C4-2B (cell line): Measurements from ENCODE around the gene ETNK2.

Source experiments
- H3K27ac ChIP-seq: fragments of 450-650 bp; 2 replicates; pipeline ENCODE4 v1.5.1; 2017
- ZFX ChIP-seq: fragments of 450-650 bp; IDR thresholded peaks from 2 replicates; pipeline ENCODE4 v1.6.1; 2017
- TF ChIP-seq, protein P1 (sequence below): fragments of 450-650 bp; conservative IDR thresholded peaks from 2 replicates; pipeline ENCODE4 v1.5.1; 2017; ENCODE audit warnings: mild to moderate bottlenecking

The ETNK2 gene

DNA sequence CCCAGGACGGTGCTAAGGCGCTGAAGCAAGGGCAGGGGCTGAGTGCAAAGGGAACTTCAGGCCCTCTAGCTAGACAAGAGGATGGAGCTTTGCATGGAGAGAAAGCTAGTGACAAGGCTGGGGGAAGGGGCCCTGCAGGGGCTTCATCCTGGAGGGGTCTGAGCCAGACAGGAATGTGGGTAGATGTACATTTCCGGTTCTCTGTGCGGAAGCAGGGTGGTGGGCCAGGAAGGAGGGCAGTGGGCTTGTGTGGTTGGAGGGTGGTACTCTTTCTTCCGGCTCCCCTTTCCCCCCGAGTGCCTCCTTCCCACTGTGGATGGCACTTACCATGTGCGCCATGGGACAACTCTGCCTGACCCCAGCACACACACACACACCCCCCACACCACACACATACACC lies 42.9 kb upstream of the ETNK2 start:
- no peak overlapping the region for H3K27ac ChIP-seq
- TF ChIP-seq, protein P1, sequence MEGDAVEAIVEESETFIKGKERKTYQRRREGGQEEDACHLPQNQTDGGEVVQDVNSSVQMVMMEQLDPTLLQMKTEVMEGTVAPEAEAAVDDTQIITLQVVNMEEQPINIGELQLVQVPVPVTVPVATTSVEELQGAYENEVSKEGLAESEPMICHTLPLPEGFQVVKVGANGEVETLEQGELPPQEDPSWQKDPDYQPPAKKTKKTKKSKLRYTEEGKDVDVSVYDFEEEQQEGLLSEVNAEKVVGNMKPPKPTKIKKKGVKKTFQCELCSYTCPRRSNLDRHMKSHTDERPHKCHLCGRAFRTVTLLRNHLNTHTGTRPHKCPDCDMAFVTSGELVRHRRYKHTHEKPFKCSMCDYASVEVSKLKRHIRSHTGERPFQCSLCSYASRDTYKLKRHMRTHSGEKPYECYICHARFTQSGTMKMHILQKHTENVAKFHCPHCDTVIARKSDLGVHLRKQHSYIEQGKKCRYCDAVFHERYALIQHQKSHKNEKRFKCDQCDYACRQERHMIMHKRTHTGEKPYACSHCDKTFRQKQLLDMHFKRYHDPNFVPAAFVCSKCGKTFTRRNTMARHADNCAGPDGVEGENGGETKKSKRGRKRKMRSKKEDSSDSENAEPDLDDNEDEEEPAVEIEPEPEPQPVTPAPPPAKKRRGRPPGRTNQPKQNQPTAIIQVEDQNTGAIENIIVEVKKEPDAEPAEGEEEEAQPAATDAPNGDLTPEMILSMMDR, result no peak
- TF ChIP-seq ZFX, result no peak

DNA sequence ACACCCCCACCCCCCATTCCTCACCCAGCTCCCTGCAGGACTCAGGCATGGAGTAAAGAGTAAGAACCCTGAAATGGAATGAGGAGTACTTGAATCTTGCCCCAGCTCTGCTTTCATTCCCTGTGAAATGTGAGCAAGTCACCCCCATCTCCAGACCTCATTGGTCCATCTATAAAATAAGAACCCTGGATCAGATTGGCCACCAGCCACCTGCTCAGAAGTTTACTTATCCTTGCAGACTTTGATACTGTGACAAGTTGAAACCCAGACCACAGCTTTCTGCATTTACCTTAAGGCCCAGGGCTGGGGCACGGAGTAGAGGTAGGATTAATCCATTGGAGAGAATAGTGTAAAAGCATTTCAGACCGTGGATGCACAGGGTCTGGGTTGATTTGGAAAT lies 42.2 kb upstream of the ETNK2 start:
- TF ChIP-seq, protein P1, result no peak
- TF ChIP-seq ZFX, result no peak
- H3K27ac ChIP-seq, result no peak overlapping the region

DNA sequence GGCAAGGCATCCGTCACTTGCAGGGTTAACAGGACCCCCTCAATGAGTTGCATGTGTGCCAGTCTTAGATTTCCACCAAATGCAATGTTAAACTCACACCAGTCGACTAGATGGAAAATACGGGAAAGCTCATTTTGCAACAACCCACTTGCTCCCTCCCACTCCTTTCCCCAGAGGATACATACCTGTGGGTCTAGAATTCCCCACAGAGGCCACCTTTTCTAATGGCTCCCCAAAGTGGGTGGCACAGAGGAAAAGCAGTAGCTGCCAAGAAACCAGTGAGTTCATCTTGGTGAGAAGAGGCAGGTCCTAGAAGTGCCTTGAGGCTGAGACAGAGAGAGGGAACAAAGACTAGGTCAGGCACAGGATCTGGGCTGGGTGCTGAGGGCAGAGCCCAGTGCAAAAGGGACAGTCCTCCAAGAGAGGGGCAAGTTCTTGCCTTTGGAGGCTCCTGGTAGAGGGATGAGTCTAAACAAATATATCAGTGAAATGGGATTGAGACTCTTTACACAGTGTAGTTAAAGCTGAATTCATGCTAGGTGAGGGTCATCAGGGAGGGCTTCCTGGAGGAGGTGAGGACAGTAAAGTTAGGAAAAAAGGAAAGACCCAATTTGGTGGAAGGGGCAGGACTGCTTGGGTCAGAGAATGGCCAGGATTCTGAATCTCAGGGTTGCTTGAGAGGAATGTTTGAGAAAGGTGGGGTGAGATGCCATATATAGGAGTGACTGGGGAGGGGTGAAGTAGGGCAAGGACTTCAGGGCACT lies 40.9 kb upstream of the ETNK2 start:
- TF ChIP-seq, protein P1, result no peak
- TF ChIP-seq ZFX, result no peak
- no peak overlapping the region for H3K27ac ChIP-seq

GRCh38 chr1:204192046-204192445 lies 40.2 kb upstream of the ETNK2 start:
- H3K27ac ChIP-seq, result no peak overlapping the region
- TF ChIP-seq ZFX, result no peak
- TF ChIP-seq, protein P1, result no peak

GRCh38 chr1:204191456-204191855 lies 39.6 kb upstream of the ETNK2 start:
- no peak overlapping the region for H3K27ac ChIP-seq
- TF ChIP-seq ZFX, result no peak
- TF ChIP-seq, protein P1, result no peak

- no peak for TF ChIP-seq ZFX
- TF ChIP-seq, protein P1, result no peak
- no peak overlapping the region for H3K27ac ChIP-seq
Observed at GRCh38 chr1:204190212-204191211, 38.7 kb upstream of the ETNK2 start.
